HEK293 (cell line): Measurements from ENCODE around the gene KCNH8.

Source experiments
- CTCF ChIA-PET: fragments of 350-600 bp; formaldehyde crosslinking; extraction: SDS; loops from one replicate; lab custom pipeline; 2021; ENCODE audit warnings: antibody characterized with exemption; lab: Yijun Ruan, JAX
- POLR2A ChIA-PET: fragments of 300-600 bp; formaldehyde crosslinking; extraction: SDS; loops from one replicate; lab custom pipeline; 2020; ENCODE audit warnings: antibody characterized with exemption, inconsistent platforms; lab: Yijun Ruan, JAX
- H3K27ac ChIP-seq: fragments of 200-500 bp; sonication (Bioruptor generic); 2 replicates; pipeline ENCODE4 v1.5.1; 2014; ENCODE audit warnings: low read depth, low read length, control low read depth, inconsistent platforms; ENCODE audit errors: extremely low read depth
- H3K36me3 ChIP-seq, 2 experiments: fragments of 200-500 bp in 1 of 2; sonication (Bioruptor generic) in 1 of 2; 1 replicate in 1 of 2; 2 replicates in 1 of 2; pipeline ENCODE4 v1.5.1; 2014 to 2017; ENCODE audit warnings: inconsistent platforms in 2 of 2, low read length in 2 of 2; ENCODE audit not compliant: control insufficient read depth in 2 of 2, insufficient read depth in 1 of 2
- H3K4me1 ChIP-seq: fragments of 200-500 bp; sonication (Bioruptor generic); 2 replicates; pipeline ENCODE4 v1.5.1; 2014; ENCODE audit warnings: mild to moderate bottlenecking, low read length, inconsistent platforms; ENCODE audit not compliant: control insufficient read depth, insufficient read depth
- H3K4me3 ChIP-seq: 2 replicates; pipeline ENCODE4 v1.5.1; 2011; ENCODE audit warnings: low read depth, mild to moderate bottlenecking, control low read depth, low read length, moderate library complexity
- H3K9me3 ChIP-seq: fragments of 200-500 bp; sonication (Bioruptor generic); 2 replicates; pipeline ENCODE4 v1.5.1; 2014; ENCODE audit warnings: low read depth, low read length, inconsistent platforms; ENCODE audit not compliant: control insufficient read depth, insufficient read depth
- AEBP2 ChIP-seq: fragments of 450-650 bp; formaldehyde crosslinking; IDR thresholded peaks from 2 replicates; pipeline ENCODE4 v1.5.1; 2016; ENCODE audit warnings: missing biosample characterization, missing genetic modification characterization, borderline replicate concordance
- GLIS1 ChIP-seq: fragments of 450-650 bp; formaldehyde crosslinking; IDR thresholded peaks from 2 replicates; pipeline ENCODE4 v1.5.1; 2016; ENCODE audit warnings: missing biosample characterization, missing genetic modification characterization
- KLF1 ChIP-seq: fragments of 450-650 bp; formaldehyde crosslinking; IDR thresholded peaks from 2 replicates; pipeline ENCODE4 v1.5.1; 2016; ENCODE audit warnings: missing biosample characterization, missing genetic modification characterization
- KLF9 ChIP-seq: fragments of 450-650 bp; formaldehyde crosslinking; IDR thresholded peaks from 2 replicates; pipeline ENCODE4 v1.5.1; 2016; ENCODE audit warnings: missing biosample characterization, missing genetic modification characterization, low read depth
- YY2 ChIP-seq: fragments of 450-650 bp; formaldehyde crosslinking; IDR thresholded peaks from 2 replicates; pipeline ENCODE4 v1.5.1; 2016; ENCODE audit warnings: missing biosample characterization, missing genetic modification characterization
- ZNF266 ChIP-seq: fragments of 450-650 bp; formaldehyde crosslinking; IDR thresholded peaks from 2 replicates; pipeline ENCODE4 v1.5.1; 2016; ENCODE audit warnings: missing biosample characterization, missing genetic modification characterization, low read depth
- ZNF311 ChIP-seq: fragments of 450-650 bp; formaldehyde crosslinking; IDR thresholded peaks from 2 replicates; pipeline ENCODE4 v1.5.1; 2017; ENCODE audit warnings: missing biosample characterization, missing genetic modification characterization, borderline replicate concordance
- ZNF416 ChIP-seq: fragments of 450-650 bp; formaldehyde crosslinking; IDR thresholded peaks from 2 replicates; pipeline ENCODE4 v1.5.1; 2016; ENCODE audit warnings: missing biosample characterization, missing genetic modification characterization
- ZNF510 ChIP-seq: fragments of 450-650 bp; formaldehyde crosslinking; IDR thresholded peaks from 2 replicates; pipeline ENCODE4 v1.5.1; 2018; ENCODE audit warnings: mild to moderate bottlenecking, missing genetic modification characterization, missing biosample characterization; ENCODE audit not compliant: insufficient replicate concordance
- ZNF610 ChIP-seq: fragments of 450-650 bp; formaldehyde crosslinking; IDR thresholded peaks from 2 replicates; pipeline ENCODE4 v1.5.1; 2016; ENCODE audit warnings: missing biosample characterization, missing genetic modification characterization, borderline replicate concordance
- ZNF623 ChIP-seq: fragments of 450-650 bp; formaldehyde crosslinking; IDR thresholded peaks from 2 replicates; pipeline ENCODE4 v1.5.1; 2016; ENCODE audit warnings: missing biosample characterization, missing genetic modification characterization
- ZNF791 ChIP-seq: fragments of 450-650 bp; formaldehyde crosslinking; IDR thresholded peaks from 2 replicates; pipeline ENCODE4 v1.5.1; 2016; ENCODE audit warnings: missing biosample characterization, missing genetic modification characterization
- TF ChIP-seq, protein P1 (sequence below): fragments of 450-650 bp; formaldehyde crosslinking; IDR thresholded peaks from 2 replicates; pipeline ENCODE4 v1.5.1; 2017; ENCODE audit warnings: missing biosample characterization, missing genetic modification characterization
- TF ChIP-seq, protein P2 (sequence below): fragments of 450-650 bp; formaldehyde crosslinking; IDR thresholded peaks from 2 replicates; pipeline ENCODE4 v1.5.1; 2017; ENCODE audit warnings: missing biosample characterization, missing genetic modification characterization
- TF ChIP-seq, protein P3 (sequence below): fragments of 450-650 bp; formaldehyde crosslinking; IDR thresholded peaks from 2 replicates; pipeline ENCODE4 v1.5.0; 2017; ENCODE audit warnings: missing biosample characterization, missing genetic modification characterization, borderline replicate concordance

Gene KCNH8

GRCh38 chr3:19103510-19103909 is 44.8 kb upstream of the KCNH8 start (continued):
- no peak for TF ChIP-seq AEBP2 (tag by site-specific recombination)
- TF ChIP-seq ZNF610, result no peak
- no peak for TF ChIP-seq KLF1 (tag by site-specific recombination)

GRCh38 chr3:19104459-19104858 is 43.9 kb upstream of the KCNH8 start:
- Histone ChIP-seq H3K4me1 (no peaks in the 10 kb centered on the region), H3K27ac (no peak overlapping the region), H3K9me3 (no peaks in the 10 kb centered on the region), H3K4me3 (no peak overlapping the region), H3K36me3 (no peaks in the 10 kb centered on the region)
- no peak for TF ChIP-seq ZNF266 (tag by site-specific recombination)
- no peak for TF ChIP-seq KLF9 (tag by site-specific recombination)
- no peak for TF ChIP-seq ZNF623 (tag by site-specific recombination)
- TF ChIP-seq ZNF416 (tag by site-specific recombination), result no peak
- TF ChIP-seq GLIS1 (tag by site-specific recombination), result no peak
- TF ChIP-seq, protein P1, sequence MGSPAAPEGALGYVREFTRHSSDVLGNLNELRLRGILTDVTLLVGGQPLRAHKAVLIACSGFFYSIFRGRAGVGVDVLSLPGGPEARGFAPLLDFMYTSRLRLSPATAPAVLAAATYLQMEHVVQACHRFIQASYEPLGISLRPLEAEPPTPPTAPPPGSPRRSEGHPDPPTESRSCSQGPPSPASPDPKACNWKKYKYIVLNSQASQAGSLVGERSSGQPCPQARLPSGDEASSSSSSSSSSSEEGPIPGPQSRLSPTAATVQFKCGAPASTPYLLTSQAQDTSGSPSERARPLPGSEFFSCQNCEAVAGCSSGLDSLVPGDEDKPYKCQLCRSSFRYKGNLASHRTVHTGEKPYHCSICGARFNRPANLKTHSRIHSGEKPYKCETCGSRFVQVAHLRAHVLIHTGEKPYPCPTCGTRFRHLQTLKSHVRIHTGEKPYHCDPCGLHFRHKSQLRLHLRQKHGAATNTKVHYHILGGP, result no peak
- no peak for TF ChIP-seq ZNF311
- no peak for TF ChIP-seq ZNF791 (tag by site-specific recombination)
- no peak for TF ChIP-seq YY2 (tag by site-specific recombination)
- TF ChIP-seq ZNF510, result no peak
- ChIA-PET CTCF (no interaction called here), POLR2A (no interaction called here)

- Histone ChIP-seq H3K27ac (no peak overlapping the region), H3K4me1 (no peaks in the 10 kb centered on the region), H3K36me3 (no peaks in the 10 kb centered on the region), H3K4me3 (no peak overlapping the region), H3K9me3 (no peaks in the 10 kb centered on the region)
- ChIA-PET POLR2A (no interaction called here), CTCF (no interaction called here)
- TF ChIP-seq, protein P2, sequence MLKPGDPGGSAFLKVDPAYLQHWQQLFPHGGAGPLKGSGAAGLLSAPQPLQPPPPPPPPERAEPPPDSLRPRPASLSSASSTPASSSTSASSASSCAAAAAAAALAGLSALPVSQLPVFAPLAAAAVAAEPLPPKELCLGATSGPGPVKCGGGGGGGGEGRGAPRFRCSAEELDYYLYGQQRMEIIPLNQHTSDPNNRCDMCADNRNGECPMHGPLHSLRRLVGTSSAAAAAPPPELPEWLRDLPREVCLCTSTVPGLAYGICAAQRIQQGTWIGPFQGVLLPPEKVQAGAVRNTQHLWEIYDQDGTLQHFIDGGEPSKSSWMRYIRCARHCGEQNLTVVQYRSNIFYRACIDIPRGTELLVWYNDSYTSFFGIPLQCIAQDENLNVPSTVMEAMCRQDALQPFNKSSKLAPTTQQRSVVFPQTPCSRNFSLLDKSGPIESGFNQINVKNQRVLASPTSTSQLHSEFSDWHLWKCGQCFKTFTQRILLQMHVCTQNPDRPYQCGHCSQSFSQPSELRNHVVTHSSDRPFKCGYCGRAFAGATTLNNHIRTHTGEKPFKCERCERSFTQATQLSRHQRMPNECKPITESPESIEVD (tag by site-specific recombination), result no peak
- TF ChIP-seq, protein P3, sequence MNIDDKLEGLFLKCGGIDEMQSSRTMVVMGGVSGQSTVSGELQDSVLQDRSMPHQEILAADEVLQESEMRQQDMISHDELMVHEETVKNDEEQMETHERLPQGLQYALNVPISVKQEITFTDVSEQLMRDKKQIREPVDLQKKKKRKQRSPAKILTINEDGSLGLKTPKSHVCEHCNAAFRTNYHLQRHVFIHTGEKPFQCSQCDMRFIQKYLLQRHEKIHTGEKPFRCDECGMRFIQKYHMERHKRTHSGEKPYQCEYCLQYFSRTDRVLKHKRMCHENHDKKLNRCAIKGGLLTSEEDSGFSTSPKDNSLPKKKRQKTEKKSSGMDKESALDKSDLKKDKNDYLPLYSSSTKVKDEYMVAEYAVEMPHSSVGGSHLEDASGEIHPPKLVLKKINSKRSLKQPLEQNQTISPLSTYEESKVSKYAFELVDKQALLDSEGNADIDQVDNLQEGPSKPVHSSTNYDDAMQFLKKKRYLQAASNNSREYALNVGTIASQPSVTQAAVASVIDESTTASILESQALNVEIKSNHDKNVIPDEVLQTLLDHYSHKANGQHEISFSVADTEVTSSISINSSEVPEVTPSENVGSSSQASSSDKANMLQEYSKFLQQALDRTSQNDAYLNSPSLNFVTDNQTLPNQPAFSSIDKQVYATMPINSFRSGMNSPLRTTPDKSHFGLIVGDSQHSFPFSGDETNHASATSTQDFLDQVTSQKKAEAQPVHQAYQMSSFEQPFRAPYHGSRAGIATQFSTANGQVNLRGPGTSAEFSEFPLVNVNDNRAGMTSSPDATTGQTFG, result no peak
Observed at GRCh38 chr3:19105826-19106225, 42.5 kb upstream of the KCNH8 start.
